HG03095 (cell line): ENCODE measurements around the gene ATP8A2.

ENCODE experiments used
- ATAC-seq: cut with Tn5 transposase; IDR thresholded peaks from one replicate; pipeline ENCODE4 v1.9.1; 2021; ENCODE audit warnings: moderate library complexity; ENCODE audit not compliant: unreplicated experiment

ATP8A2 gene

DNA sequence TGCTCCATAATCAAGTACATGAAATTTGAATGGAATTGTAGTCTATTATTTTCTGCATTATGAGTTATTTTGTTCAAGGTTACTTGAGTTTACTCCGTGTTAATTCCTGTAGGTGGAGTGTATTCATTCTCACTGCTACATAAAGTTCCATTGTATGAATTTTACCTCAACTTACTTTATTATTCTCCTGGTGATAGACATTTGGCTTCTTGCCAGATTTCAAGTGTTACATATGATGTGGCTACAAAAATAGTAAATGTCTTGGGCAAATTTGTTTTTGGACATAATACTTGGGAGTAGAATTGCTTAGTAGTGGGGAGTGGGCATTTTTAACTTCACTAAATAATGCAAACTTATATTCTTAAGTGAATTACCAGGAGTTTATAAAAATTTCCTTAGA lies 351.1 kb downstream of the ATP8A2 start:
- no peak for ATAC-seq

DNA sequence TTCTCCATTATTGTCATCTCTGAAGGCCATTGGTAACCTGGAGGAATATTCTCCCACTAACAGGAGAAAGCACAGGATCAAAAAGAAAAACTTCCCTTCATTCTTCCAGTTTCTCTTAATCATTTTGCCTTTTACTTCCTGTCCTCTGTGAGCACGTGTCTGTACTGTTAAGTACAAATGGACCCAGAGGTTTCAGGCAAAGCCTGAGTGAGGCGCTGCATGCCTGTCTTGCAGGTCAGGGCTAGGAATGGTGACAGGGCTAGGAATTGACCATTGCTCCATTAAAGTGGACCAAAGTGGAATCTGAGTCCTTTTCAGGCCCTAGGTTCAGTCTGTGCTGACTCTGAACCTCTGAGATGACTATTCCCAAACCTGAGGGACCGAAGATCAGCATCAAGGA lies 353.3 kb downstream of the ATP8A2 start:
- ATAC-seq, result no peak

DNA sequence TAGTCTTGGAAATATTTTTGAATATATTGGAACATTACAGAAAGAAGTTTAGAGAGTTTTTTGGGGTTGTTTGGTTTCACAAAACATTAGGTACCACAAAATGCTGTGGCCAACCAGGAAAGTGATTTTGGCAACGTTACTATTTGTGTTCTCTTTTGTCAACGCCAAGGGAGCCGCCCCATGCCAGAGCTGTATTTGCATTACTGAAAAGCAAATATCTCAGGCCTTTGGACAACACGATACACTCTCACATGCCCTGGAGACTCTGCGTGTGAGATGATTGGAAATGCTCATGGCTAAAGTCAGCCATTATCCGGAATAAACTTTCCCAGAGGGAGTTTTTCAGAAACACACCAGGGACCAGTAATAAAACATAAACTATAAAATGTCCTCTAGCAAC lies 355.5 kb downstream of the ATP8A2 start:
- ATAC-seq, result no peak

DNA sequence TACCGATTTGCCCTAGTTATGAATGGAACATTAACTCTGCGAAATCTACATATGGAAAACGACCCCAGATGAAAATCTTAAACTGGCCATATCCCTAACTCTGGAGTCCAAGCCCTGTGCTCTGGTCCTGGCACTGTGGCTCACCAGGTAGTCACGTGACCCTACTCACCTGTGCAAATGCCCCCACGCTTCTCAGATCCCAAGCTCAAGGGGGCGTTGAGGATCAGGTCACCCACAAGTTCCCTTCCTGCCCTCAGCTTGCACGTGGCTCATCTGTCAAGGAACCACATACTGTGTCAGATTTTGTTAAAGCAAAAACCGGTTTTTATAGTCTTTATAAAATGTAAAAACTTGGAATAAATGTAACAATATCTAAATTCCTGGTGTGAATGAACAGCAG lies 356.0 kb downstream of the ATP8A2 start:
- ATAC-seq, result no peak

DNA sequence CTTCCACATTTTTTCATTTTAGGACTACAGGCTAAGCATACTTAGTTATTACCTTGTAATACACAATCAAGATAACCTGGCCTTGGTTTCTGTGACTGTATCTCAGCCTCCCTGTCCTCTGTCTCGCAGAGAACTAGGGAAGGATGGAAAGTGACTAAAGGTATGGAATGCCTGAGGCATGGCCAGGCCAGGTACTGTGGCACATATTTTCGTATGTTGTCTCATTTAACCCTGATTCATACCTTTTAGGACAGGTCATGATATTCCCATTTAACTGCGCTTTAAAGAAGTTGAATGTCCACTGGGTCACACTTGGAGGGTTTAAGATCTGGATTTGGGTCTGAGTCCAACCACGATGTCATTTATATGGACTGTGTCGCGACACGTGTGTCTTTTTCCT lies 357.4 kb downstream of the ATP8A2 start:
- ATAC-seq, result no peak

DNA sequence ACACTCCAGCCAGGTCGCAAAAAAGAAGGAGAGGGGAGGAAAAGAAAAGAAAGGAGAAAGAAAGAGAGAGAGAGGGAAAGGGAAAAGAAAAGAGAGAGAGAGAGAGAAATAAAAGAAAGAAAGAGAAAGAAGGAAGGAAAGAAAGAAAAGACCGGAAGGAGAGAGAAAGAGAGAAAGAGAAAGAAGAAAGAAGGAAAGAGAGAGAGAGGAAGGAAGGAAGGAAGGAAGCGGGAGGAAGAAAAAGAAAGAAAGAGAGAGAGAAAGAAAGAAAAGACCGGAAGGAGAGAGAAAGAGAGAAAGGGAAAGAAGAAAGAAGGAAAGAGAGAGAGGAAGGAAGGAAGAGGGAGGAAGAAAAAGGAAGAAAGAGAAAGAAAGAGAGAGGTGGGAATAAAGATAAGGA lies 359.3 kb downstream of the ATP8A2 start:
- ATAC-seq, result no peak

DNA sequence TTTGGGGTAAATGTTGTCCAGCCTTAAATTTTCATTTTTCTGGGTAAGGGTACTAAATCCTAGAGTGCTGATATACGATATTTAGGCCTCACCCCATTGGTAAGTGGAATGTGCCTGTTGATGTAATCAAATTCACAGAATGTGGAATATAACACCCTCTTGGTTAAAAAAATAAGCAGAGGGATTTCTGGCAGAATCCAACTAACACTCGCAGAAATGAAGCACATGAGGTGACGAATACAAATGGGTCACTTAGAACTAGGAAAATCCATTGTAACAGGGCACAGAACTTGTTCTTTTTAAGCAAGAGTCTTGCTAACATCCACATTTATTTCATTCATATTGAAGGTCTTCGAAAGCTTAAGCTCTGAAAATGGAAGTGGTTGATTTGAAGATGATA lies 359.8 kb downstream of the ATP8A2 start:
- ATAC-seq, result no peak

DNA sequence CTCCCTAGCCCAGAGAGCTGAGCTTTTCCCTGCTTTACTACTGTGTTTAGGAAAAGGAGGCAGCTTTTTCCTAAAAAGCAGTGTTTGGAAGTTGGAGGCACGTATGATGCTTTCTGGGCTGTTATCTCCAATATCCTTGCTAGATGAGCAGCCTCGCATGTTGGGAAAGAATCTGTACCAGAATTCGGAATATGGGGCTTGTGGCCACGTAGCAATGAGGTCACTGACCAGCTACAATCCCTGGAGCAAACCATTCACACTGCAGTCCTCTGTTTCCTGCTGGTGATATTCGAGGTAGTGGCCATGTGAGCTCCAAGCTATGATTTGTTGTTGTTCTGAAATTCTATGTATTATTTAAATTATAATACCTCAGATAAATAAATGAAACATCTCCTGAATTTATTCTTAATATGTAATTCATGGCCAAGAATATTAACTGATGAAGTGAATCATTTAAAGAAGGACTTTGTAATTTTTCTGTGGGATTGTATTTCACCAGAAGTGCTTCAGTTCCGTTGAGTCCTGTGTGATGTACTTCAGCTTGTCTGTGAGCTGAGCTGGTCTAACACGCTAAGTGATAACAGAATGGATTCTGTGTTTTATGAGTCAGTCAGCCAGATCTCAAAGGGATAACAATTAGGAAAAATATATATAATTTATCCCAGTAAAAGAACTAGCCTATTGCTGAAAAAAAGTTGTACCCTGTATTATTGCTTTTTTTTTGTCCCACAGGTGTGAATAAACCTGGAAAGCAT lies 360.5 kb downstream of the ATP8A2 start:
- ATAC-seq, result no peak

DNA sequence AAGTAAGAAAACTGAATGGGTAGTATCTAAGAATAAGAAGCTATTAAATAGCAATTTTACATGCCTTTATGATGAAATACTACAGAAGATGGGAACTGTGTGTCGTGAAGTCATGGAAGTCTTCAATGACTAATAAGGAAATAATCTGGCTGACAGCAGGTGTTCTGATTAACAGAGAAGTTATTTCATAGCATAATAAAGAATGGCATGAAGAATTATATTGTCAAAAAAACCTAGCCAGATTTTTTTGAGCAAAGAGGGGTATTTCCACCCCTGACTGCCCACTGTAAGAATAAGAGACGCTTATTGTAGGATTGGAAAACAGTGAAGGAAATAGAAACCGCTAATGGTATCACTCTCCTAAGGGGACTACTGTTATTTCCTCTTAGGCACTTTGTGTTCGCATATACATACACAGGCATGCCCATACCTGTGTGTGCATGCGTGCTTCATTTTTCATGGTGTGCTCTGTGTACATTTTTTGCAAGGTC lies 361.3 kb downstream of the ATP8A2 start:
- no peak for ATAC-seq

DNA sequence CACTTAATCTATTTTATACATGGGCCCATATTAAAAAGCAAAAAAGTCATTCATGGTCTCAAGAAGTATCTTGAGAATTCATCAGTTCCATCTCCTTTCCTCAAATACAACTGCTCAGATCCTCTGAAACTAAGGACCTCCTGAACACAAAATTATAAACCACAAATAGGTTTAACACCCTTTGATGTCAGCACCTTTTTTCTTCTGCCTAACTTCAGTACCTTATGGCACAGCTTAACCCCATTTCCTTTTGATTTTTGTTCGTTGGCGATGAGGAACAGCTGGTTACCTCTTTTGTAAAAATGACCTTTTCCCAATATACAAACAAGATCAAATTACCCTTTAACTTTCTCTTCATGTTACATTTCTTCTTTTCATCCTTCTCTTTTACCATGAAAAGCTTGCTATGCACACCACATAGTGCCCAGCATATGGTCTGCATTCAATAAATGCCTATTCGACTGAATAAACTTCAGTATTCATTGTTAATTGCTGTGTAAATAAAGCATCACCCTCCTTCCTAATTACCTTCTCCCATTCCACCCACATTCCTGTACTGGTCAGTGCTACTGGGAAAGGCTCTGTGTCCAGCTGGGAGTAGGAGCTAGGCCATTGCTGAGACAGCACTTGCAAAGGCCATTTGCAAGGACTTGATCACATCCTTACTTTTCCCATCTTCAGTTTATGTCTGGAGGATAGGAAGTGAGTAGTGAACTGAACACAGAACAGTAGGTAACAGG lies 362.1 kb downstream of the ATP8A2 start:
- ATAC-seq, result no peak

DNA sequence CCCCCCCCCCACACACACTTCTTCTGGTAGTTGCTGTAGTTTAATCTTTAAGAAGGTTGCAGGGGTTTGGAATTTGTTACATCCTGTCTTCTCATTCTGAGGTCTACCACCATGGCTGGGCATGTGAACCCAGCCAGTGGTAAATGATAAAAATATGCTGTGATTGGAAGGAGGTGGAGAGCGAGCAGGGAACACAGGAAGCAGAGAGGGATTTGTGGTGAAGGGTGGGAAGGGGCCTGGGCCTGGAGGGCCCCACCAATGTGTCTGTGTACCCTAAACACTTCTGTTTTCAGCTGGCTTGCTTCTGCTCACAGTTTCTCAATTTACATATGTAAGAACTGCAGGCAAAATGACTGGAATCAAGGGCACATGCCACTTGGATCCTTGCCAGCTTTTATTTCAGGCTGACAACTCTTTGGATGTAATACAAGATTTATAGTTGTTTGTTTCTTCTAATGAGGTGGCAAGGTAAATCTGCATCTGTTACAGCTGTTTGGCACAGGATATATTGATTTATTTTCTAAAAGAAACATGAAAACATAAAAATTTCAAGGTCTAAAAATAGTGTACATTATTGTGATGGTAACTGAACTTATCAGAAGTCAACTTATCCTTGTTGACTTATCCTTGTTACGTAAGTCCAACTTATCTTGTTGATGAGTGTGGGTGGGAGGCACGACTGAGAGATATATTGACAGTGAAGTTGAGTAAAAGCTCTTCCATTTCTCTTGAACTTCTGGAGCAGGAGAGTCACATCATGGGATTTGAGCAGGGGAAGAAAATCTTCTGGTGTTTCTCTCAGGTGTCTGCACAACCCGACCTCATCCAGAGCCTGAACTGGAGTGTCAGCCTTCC lies 366.8 kb downstream of the ATP8A2 start:
- no peak for ATAC-seq

DNA sequence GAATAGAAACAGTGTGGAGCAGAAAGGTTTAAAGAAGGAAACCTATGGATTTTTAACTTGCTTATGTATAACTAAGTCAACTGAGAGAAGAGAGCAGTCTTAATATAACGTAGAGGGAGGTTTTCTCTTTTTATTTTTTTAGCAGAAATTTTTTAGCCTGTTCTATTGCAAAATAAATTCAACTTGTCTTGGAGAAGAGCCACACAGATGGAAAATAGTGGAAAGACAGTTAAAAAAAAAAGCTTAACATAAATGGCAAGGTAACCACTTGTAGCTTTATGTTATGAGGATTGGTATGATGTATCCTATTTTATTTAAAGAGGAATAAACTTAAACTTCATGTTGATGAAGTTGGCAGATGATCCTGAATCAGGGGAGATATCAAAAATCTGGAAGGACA lies 367.6 kb downstream of the ATP8A2 start:
- ATAC-seq, result no peak

DNA sequence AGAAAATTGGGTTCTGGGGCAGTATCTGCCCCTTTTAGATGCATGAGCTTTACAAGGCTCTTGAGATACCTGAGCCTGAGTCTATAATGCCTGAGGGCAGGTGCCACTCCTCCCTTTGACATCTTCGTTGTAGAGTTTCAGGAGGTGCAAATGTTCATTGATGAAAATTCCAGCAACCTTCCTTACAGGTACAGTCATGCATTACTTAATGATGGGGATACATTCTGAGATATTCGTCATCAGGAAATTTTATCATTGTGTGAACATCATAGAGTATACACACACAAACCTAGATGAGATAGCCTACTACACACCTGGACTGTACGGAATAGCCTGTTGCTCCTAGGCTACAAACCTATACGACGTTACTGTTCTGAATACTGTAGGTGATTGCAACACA lies 370.0 kb downstream of the ATP8A2 start:
- no peak for ATAC-seq

DNA sequence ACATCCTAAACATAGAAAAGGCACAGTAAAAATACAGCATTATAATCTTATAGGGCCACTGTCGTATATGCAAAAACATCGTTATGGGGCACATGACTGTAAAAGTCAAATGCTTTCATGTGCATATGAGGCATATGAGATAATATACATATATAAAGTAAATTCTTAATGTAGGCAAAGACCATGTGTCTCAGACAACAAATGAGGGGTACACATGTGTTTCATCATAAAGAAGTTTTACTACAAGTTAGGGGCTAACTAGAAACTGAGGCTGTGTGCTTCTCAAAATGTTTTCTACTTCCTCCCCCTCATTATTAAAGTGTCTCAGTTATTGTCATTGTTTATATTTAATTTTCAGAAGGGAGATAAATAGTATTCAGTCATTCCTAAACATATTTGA lies 370.4 kb downstream of the ATP8A2 start:
- no peak for ATAC-seq

DNA sequence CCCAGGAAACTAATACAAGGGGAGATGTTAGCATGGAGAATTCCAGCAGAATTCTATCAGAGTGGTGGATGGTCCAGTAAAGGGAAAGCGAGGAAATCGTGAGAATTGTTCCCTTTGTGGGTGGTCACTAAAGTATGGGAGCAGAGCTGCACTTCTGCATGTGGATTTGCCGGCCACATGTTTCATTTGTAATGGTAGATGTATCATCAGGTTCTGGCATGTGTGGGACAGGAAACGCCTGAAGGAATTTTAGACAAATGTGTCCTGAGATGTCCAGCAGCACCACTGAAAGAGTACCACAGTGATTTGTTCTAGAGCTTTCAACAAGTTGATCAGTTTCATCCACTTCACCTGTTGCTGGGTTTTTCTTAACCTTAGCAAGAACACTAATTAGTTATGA lies 371.6 kb downstream of the ATP8A2 start:
- no peak for ATAC-seq

DNA sequence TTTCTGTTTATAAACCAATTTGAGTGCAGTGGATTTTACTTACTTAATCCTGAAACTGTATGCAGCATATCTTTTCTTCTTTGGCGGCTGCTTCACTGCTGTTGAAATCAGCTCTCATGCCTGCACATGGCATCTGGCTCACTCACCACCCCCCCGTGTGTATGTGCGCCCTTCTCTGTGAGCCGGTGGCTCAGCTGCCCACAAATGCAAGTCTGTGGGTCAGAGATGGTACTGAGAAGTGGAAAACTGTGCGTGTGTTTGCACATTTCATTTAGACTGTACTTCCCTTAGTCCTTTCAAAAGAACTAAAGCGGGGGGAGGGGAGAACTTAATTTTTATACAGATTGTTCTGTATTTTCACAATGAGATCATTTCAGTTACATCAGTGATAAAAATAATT lies 372.4 kb downstream of the ATP8A2 start:
- no peak for ATAC-seq

DNA sequence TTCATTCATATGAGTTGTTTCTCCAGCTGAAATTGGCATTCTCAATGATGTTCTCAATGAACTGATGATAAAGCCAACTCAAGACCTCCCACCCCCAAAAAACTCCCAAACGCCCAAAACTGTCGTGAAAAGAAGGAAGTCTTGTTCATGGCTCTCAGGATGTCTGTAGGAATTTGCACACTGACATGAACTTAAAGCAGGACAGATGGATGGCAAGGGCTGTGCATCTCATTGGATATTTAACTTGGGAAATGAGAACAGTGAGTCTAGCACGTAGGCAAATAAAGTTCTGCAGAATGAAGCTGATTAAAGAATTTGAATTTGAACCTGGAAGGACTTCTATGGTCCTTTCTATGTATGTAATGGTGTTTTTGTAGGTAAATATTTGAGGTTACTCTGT lies 374.4 kb downstream of the ATP8A2 start:
- ATAC-seq, result no peak

DNA sequence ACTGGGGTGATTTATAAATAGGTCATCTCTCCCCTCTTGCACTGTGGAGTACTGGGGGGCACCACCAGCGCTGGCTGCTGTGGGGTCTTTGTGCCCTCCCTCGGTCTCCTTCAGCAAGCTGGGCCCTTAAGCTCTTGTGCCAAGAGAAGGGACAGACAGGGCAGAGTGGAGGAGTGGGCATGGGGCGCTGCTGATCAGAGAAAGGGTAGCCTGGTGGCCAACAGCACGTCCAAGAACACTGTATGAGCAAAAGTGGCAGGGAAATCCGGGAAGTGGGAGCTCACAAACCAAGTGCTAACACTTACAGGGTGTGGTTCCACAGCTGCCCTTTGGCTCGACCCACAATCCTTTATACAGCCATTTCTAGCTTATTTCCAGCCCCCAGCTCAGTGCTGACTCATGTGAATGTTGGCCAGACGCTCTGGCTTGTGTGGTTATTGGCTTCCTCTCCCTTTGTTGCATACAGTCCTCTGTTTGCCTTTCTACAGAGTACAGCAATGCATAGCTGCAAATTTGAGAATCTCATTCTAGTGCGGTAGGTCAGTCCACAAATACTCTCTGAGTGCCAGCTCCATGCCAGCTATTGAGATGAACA lies 381.3 kb downstream of the ATP8A2 start:
- ATAC-seq, result no peak

DNA sequence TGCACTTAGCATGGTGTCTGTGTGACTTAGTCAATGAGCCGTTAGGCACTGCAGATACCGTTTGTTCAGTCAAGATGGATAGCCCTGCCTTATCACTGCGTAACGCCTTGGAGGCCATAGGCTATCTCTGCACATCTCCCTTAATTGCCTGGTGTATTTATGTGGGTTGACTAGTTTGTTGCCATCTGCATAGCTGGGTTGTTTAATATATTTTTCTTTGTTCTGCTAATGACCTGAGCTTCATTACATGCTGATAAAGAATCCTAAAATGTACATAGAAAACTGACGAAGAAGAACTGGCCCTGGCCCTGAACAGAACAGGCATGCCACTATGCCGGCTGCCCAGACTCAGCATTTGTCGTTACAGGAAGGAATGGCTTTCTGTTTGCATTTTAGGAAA lies 382.2 kb downstream of the ATP8A2 start:
- ATAC-seq, result no peak

DNA sequence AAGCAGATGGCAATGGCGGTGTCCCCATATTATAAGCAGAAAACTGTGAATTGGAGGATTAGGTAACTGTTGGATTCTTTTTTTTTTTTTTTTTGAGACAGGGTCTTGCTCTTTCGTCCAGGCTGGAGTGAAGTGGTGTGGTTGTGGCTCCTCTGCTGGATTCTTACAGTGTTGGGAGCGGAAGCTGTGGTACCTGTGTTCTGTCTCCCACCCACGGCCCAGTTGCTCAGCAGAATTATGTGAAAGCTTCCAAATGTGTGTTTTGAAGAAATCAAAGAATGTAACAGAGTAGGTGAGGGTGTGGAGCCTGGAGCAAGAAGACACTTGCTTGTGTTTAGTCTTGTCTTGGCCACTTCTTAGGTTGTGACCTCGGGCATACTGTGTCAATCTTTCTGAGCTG lies 384.5 kb downstream of the ATP8A2 start:
- ATAC-seq, result no peak

DNA sequence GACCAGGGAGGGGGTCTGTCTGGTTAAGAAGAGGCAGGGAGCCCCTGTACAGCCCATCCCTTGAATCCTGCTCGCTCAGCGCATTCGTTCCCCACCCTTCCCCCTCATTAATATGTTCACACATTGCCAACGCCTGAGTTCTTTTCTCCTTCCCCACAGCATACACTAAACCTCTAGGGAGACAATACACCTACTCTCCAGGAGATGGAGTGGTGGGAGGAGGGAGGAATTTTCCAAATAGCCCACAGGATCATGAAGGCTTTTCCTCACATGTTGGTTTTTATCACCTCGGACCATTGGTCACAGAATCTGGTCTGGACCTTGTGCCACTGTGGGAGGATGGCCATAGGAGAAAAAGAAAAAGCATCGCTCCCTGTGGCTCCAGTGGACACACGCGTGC lies 385.1 kb downstream of the ATP8A2 start:
- no peak for ATAC-seq
